BJ (cell line): ENCODE data around the gene NSF. TPM values are rescaled to one million over a fixed set of nuclear protein-coding genes. Genes with fewer than 3 reads are reported as not detected.

Experiments
- CTCF ChIA-PET: fragments of 350-600 bp; formaldehyde crosslinking; extraction: SDS; loops from one replicate; lab custom pipeline; 2021; ENCODE audit warnings: antibody characterized with exemption, inconsistent platforms; lab: Yijun Ruan, JAX
- POLR2A ChIA-PET: fragments of 300-600 bp; sonication (Branson Sonifier 250); formaldehyde crosslinking; extraction: SDS; loops from one replicate; lab custom pipeline; 2021; ENCODE audit warnings: antibody characterized with exemption; lab: Charles Lee
- DNase-seq: peaks from one replicate; pipeline ENCODE4 v3.0.0-alpha.2; 2011; ENCODE audit warnings: low read depth
- H3K27me3 ChIP-seq: 2 replicates; pipeline ENCODE4 v1.6.0; 2011; ENCODE audit warnings: low read length; ENCODE audit not compliant: control insufficient read depth, insufficient read depth
- H3K36me3 ChIP-seq: 2 replicates; pipeline ENCODE4 v1.5.1; 2011; ENCODE audit warnings: low read length; ENCODE audit not compliant: control insufficient read depth, insufficient read depth
- H3K4me3 ChIP-seq: 2 replicates; pipeline ENCODE4 v1.5.1; 2011; ENCODE audit warnings: low read depth, mild to moderate bottlenecking, control low read depth, low read length
- polyA plus RNA-seq: library from polyadenylated mRNA; depleted of rRNA; stranded (reverse); fragments of >200 nt; gene quantifications from 2 replicates; pipeline ENCODE4 v1.2.3, GENCODE V29; 2011
- TF ChIP-seq, protein P1 (sequence below): IDR thresholded peaks from 2 replicates; pipeline ENCODE4 v1.5.1; 2011; ENCODE audit warnings: low read depth, mild to moderate bottlenecking, control low read depth, inconsistent platforms, low read length, moderate library complexity; ENCODE audit not compliant: insufficient read depth

Gene NSF
- polyA plus RNA-seq, 1 experiment, result 38.0 TPM

DNA sequence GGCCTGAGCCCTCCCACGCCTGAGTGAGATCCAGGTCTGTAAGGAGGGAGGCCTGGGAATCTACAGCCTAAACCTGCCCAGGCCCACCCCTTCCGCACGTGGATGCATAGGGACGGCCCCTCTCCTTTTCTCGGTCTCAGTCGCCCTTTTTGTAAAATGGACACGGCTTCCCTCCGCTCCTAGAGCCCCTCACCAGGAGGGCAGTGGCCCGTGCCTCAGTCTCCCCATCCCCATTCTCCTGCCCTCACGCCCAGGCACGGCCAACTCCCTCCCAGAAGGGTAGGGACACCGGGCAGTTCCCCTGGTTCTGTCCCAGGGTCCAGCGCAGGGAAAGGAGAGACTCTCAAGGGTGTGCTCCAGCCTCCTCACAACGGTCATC is 180.0 kb downstream of the NSF start:
- Histone ChIP-seq H3K4me3 (no peak overlapping the region), H3K27me3 (no peaks in the 10 kb centered on the region), H3K36me3 (peaks cover 2% of the 10 kb centered on the region; the same call in 1 of the 2 replicates)
- POLR2A ChIA-PET, result no interaction called here
- TF ChIP-seq, protein P1, sequence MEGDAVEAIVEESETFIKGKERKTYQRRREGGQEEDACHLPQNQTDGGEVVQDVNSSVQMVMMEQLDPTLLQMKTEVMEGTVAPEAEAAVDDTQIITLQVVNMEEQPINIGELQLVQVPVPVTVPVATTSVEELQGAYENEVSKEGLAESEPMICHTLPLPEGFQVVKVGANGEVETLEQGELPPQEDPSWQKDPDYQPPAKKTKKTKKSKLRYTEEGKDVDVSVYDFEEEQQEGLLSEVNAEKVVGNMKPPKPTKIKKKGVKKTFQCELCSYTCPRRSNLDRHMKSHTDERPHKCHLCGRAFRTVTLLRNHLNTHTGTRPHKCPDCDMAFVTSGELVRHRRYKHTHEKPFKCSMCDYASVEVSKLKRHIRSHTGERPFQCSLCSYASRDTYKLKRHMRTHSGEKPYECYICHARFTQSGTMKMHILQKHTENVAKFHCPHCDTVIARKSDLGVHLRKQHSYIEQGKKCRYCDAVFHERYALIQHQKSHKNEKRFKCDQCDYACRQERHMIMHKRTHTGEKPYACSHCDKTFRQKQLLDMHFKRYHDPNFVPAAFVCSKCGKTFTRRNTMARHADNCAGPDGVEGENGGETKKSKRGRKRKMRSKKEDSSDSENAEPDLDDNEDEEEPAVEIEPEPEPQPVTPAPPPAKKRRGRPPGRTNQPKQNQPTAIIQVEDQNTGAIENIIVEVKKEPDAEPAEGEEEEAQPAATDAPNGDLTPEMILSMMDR, result no peak
- CTCF ChIA-PET, result no interaction called here
- DNase-seq, result no peak

DNA sequence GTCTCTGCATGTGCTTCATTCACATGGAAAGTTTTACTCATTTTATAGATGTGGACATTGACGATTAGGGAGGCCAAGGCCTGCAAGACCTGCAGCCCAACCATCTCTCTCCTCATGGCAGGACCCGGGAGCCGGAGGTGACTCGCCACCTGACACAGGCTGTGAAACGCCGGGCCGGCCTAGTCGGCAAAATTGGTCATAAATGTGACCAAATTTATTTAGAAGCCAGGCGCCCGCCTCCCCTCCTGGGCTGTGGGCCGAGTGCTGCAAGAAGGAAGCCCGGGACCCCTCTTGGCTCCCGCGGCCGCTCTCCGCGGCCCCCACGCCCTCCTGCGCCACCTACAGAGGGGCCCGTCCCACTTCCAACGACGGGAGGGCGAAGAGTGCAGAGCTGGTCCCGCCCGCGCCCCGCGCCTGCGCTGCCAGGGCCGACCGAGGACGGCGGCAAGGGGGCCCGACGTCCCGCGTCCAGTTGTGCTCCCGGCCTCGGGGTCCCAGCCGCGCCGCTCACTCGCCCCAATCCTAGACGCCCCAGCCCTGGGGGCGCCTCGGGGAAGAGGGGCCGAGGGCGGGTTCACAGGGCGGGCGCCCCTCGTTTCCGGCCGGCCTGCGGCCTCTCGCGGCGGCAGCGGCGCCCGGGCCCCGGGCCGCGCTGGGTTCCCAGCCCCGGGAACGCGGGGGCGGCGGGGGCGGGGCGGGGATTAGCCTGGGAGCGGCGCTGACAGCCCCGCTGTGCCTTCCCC is 180.5 kb downstream of the NSF start:
- POLR2A ChIA-PET, result no interaction called here
- DNase-seq, result no peak

DNA sequence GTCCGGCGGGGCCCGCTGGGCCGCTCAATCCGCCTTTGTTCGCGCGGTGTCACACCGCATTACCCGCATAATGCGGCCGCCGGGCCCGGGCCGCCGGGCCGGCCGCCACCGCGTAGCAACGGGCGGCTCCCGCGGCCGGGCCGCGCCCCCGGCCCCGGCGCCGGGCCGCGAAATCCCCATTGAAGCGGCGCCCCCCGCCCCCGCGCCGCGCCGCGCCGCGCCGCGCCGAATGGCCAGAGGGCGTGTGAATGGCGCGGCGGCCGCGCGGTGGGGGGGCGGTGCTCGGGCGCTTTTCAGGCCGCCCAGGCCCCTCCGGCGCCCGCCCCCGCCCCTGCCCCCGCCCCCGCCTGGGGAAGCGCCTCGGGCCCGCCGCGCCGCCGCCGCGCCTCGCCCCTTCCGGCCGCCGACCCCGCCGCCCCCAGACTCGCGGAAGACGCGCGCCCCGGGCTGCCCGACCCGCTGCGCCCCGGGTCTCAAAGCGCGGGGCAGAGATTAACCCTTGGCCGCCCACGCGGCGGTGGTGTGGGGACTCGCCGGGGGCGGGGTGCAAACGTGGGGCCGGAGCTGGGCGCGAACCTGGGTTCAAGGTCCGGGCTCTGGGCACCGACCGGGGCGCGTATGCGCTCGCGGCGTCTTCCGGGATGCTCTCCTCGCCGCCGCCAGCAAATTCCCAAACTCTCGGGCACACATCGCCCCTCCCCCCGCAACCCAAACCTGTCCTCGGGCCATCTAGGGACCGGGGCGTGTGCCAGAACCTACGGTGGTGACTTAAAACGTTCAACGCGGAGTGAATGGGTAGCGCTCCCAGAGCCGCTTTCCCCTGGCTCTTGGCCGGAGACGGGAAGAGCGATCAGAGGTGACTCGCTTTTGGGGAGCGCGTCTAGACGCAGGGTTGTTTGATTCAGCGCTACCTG is 181.3 kb downstream of the NSF start:
- TF ChIP-seq, protein P1, result no peak
- Histone ChIP-seq H3K36me3 (peaks cover 2% of the 10 kb centered on the region; the same call in 1 of the 2 replicates), H3K4me3 (peak overlapping the region; percentile 51), H3K27me3 (no peaks in the 10 kb centered on the region)
- ChIA-PET POLR2A (no interaction called here), CTCF (no interaction called here)
- no peak for DNase-seq

More for the DNA sequence above, 180.5 kb downstream of the NSF start:
- TF ChIP-seq, protein P1, result peak; percentile 24; the same call in 1 of the 2 replicates
- CTCF ChIA-PET, result no interaction called here
- Histone ChIP-seq H3K36me3 (peaks cover 2% of the 10 kb centered on the region; the same call in 1 of the 2 replicates), H3K4me3 (peak overlapping the region; percentile 37), H3K27me3 (no peaks in the 10 kb centered on the region)

DNA sequence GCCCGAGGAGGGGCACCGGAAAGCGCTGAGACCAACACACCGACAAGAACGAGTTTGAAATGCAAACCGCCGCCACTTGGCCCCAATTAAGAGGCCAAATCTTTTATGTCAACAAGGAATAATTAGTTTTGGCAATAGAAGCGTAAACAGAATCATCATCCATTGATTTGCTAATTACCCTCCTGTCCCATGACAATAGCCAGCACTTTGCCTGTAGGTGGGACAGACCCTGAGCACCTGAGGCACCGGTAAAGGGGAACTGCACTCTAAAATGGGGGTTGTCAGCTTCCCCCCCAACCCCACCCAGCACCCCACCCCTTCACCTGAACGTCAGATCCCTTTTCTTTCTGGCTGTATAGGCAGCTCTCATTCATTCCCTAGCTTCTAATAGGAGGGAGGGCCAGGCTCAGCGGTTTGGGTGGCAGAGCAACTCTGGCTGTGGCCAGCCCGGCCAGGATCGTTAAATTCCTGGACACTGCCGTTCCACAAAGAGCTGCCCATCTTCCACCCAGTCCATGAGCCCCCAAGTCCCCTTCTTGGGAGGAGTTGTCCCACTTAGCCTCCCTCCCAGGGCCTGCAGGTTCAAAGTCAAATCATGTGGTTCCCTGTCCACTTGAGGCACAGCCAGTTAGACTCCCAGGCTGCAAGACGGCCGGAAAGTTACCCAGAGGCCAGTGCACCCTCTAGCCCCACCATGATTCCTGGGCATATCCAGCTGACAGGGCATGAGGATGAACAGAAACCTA is 182.2 kb downstream of the NSF start:
- TF ChIP-seq, protein P1, result no peak
- H3K36me3 ChIP-seq, result peaks cover 2% of the 10 kb centered on the region; the same call in 1 of the 2 replicates
- ChIA-PET POLR2A (no interaction called here), CTCF (no interaction called here)
- H3K4me3 ChIP-seq, result peak overlapping the region; percentile 51; the same call in 1 of the 2 replicates
- DNase-seq, result no peak
- H3K27me3 ChIP-seq, result no peaks in the 10 kb centered on the region
